ENCODE data around the gene CRTC2.
A peak's percentile ranks its signal among the peaks of the same experiment; 100 is the strongest.

The CRTC2 gene

GRCh38 chr1:153945795-153946621 is 12.4 kb downstream of the CRTC2 start:
- peak; percentile 36 for DNase-seq

DNA sequence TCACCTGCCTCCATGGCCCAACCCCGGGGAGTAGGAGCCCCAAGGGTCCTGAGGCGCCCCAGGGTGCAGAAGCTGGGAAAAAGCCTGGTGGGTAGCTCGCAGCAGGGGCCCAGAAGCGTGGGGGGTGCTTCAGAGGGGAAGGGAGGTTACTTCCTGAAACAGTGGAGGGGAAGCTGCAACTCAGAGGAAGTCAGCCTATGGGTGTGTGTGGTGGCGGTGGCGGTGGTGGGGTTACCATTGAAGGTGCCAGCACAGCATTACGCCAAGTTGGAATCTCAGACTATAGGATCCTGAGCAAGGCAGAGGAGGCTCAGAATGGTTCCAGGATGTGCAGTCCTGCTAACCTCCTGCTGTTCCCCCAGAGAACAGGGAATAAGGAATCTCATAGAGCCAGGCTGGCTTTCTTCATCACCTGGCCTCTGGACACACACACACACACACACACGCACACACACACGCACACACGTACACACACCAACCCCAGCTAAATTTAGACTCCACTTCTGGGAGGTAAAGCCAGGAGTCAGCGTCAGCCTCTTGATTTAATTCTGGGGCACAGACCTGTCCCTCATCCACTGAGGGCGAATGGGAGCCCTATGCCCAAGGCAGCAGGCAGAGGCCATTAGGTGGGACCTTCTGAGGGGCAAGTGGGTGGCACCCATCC is 13.1 kb downstream of the CRTC2 start:
- no peak for DNase-seq

GRCh38 chr1:153944827-153945117 is 13.6 kb downstream of the CRTC2 start:
- DNase-seq, result no peak

DNA sequence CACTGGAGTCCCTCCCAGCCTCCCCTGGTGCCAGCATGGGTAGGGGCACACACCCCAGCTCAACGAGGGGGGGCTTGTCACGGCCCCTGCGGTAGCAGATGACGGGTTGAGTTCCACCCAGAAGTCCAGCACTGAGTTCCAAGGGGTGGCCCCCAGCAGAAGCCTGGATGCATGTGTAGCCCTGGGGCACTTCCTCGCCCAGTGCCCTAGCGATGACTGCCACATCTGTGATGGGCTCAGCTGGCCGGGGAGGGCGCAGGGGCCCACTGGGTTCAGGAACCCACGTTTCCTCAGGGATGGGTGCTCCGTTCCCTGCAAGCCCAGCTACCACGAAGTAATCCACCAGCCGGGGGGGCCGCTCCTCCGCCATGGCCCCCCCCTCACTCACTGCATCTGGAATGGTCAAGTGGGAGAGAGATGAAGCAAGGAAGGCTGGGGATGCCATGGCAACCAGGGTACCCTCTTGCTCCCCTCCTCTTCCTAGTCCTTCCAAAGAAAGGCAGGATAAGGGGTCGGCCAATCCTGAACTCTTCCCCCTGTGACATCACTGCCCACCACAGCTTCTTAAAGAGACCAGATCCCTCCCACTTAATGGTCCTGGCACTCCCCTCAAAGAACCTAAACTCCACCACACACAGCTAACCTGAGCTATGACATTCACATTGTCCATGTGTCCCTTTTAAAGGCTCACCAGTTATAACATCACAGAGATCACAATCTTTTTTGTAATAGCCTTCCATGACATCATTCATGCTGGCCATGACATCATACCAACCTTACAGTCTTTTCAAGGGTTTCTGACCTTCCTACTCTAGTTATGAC is 14.2 kb downstream of the CRTC2 start:
- DNase-seq, result no peak

GRCh38 chr1:153942766-153943549 is 15.5 kb downstream of the CRTC2 start:
- no peak for DNase-seq

DNA sequence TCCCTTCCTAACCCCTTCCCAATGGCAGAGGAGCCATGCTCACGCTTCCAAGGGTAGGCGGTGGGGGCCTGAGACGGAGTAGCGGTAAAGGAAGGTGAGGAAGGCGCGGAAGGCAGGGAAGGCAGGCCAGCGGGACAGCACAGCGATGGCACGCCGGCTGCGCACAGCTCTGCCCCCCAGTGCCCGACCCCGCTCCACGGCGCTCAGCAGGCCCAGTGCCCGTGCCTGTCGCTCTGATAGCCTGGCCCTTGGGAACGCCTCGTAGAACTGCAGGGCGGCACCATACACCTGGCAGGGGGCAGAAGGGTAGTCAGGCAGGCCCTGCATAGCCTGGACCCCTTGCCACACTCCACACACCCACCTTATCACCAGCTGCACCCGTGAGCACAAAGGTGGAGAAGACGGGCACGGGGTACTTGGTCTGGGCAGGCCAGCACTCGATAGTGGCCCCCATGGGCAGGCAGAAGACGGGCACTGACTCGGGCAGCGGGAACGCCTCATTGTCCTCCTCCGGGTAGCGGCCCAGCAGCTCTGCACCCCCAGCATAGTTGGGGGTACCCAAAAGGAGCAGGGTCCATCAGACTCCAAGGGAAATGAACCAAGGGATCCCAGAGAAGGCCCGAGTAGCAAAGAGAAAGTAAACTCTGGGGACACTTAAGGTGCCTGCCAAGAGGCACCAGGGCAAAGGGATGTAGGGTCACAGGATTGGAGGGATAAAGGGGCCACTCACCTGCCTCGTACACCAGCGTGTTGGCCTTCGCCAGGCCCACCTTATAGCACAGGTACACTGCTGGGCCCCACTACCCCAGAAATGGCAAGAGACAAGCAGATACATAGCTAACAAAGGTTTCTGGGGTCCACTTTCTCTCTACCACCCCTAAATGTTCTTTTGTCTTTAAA is 16.3 kb downstream of the CRTC2 start:
- DNase-seq, result no peak

DNA sequence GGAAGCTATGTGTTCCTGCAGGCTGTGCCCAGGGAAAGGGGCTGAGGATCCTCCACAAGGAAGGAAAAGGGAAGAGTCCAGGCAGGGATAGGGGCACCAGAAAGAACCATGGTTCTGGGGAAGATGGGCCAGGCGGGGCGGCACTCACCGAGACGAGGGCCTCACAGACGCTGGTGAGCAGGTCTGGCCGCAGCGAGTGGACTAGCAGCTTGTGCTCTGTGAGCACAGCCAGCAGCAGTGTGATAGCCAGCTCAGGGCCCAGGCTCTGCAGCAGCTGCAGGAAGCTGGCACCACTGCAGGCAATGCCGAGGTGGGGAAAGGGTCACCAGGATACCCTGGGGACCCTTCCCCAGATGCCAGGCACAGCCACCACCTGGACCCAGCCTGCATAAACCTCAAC is 17.7 kb downstream of the CRTC2 start:
- no peak for DNase-seq

DNA sequence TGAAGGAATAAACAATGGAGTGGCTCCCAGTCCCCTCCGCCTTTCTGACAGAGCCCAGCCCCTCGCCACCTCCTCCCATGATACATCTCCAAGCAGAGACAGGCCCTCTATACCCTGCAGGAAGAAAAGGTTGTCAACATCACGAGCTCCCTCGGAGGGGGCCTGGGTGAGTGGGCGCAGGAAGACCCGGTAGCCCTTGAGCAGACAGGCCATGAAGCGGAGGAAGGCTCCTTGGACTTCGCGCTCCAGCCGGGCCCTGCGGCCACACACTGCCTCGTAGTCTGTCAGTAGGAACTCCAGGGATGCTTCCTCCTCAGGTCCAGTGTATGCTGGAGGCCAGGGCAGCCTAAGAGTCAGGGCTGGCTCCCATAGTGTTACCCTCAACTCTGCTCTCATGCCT is 18.9 kb downstream of the CRTC2 start:
- no peak for DNase-seq

DNA sequence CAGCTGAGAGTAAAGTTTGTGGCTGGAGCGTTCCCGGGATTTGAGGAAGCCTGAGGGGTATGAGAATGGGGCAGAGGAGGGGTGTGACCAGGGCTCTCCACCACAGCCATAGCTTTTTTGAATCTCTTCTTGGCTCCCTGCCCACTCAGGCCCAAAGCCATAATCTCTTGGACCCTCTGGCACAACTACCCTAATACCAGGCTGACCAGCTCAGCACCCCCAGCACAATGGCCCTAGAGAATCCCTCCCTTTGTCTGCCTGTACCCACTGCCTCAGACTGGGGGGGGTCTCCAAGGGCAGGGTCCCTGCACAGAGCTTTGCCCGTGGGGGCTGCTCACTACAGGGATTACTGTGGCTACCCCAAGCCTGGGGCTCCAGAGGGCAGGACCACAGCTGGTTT is 19.4 kb downstream of the CRTC2 start:
- DNase-seq, result no peak

DNA sequence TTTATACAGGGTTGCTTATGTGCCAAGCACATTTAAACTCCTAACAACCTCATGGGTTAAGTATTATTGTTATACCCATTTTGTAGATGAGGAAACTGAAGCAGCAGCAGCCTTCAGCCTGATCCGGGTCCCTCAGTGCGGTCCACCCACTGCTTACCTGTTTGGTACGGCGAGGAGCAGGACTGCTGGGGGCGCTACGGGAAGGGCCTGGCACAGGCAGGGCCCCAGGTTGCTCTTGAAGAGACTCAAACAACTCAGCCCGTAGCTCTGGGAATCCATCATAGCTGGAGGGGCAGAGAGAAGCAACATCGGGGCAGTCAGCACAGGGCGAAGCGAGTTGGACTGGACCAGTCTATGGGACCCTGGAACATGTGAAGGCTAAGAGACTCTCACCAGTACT is 21.1 kb downstream of the CRTC2 start:
- DNase-seq, result no peak

DNA sequence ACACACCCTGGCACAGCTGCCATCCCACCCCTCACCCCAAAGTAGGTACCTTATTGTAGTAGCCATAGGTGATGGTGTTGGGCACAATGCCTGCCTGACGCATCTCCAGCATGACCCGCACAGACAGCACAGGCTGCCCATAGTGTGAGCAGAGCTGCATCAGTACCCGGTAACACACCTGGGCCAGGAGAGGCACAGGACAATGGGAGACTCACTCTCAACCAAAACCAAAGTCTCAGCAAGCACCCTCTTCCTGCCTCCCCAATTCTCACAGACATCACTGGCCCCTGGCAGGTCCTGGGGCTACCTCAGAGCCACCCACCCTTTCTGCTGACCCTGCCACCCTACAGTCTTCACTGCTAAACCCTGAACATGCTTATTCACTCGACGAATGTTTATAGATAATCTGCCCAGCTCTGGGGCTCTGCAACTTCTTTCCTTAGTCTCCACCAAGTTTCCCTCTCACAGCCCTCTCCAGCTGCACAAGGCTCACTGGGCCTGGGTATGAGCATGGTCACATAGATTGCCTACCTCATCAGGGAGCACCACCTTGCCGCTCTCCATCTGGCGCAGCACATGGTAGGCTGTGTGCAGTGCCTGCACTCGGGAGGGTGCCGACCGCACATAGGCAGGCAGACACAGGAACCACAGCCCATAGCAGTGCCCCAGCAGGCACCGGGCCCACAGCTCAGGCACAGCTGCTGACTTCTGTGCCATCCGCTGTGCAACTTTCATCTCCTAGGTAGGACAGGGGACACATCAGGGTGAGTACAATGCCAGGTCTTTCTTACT is 22.2 kb downstream of the CRTC2 start:
- DNase-seq, result no peak

DNA sequence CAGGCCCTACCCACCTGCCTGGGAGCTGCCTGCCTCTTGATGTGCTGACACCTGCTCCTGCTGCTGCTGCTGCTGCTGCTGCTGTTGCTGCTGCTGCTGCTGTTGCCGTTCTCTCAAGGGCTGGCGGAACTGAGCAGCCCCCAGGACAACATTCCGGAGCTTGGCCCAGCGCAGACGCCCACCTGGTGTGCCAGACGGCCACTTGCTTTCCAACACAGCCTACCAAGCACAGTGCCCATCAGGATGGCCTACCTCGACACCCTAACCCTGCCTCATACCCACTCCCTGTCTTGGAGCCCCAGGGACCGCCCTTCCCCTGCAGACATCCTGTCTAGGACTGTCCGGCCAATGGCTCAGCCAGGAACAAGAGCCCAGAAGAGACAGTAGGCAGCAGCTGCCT is 23.7 kb downstream of the CRTC2 start:
- DNase-seq, result no peak

GRCh38 chr1:153933955-153934354 is 24.5 kb downstream of the CRTC2 start:
- DNase-seq, result no peak

- no peak for DNase-seq
Observed at GRCh38 chr1:153933430-153933829, 25.0 kb downstream of the CRTC2 start.

DNA sequence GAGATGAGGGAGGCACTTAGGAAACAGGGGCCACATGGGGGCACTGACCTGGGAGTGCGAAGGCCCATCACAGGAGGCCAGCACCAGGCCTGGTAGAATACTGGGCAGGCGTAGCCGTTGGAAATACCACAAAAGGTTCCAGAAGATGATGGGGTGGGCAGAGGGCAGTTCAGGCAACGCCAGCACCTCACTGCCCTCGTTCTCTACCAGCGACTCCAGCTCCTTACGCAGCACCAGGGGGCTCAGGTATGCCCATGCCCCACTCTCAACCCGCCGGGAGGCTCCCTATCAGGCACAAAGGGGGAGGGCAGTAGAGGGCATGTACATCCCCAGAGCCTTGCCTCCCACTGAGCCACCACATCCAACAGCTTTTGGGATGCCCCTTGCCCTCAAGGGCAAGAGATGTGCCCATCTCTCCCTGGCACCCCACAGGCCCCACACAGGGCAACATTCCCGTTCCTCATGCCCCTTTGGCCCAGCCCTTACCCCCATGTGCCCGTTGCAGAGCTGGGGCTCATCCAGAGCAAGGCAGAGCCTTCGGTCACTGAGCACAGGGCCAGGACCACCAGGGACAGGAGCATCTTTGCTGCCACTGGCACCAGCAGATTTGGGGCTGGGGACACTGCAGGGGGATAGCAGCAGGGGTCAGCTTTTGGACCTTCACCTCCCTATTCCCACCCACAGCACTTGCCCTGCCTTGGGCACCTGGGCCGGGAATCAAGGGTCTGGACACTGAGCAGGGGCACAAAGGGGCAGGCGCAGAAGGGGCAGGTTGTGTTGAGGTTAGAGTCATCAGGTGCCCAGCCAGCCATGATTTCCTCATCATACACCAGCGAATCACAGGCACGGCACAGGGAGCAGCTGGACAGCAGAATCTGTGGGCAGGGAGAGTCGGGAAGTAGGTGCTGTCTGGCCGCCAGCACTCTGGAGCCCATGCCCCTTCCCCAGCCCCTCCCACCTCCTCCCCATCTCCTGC is 26.0 kb downstream of the CRTC2 start:
- DNase-seq, result no peak

- no peak for DNase-seq
Observed at GRCh38 chr1:153929981-153930948, 28.1 kb downstream of the CRTC2 start.

DNA sequence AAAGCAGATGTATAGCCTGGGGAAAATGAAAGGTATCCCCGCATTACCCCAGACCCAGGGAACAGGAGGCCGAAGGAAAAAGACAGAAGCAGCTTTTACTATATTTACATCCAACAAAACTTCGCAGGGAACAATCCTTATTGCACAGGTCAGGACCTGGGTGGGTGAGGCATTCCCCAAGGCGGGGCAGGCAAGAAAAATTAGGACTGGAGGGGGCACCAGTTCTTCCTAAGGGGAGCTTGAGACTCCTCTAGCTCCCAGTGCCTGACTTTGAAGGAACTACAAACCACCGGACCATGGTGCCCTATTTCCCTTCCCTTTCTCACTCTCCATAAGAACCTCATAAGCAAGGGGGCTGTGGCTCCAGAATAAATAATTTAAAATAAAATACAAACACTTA is 29.0 kb downstream of the CRTC2 start:
- no peak for DNase-seq

DNA sequence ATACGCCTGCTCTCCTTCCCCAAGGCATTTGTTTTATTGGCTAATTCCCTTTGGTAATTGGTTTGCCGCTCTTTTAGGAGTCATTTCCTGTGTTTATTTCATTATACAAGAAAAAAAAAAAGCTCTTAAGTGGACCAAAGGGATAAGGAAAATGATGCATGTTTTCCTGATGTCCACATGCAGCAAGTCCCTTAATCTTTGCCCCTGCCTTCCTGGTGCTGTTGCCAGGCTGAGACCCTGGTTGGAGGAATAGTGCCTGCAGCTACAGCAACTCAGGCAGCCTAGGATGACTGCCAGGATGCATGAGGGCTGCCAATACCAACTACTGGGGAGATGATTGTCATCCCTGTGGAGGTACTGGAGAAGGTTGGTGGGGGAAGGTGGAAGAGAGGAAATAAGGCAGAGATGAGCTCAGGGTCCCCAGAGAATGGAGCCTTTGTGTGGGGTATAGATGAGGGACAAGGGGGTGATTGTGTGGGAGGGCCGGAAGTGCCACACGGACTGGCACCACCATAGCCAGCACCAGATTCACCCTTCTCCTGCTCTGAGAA is 29.5 kb downstream of the CRTC2 start:
- DNase-seq, result no peak
